Liver (tissue), 9 donors: ENCODE results near the gene OPRL1. TPM values are rescaled to one million over a fixed set of nuclear protein-coding genes. Genes with fewer than 3 reads are reported as not detected.

Source experiments
- DNase-seq: peaks from one replicate; pipeline ENCODE4 v3.0.0-alpha.2; 2017; ENCODE audit warnings: low spot score
- H3K27ac ChIP-seq, 2 donors: one replicate each; pipeline ENCODE4 v1.7.0; 2013; ENCODE audit warnings: inconsistent platforms in 2 of 2, low read length in 2 of 2, control low read depth in 1 of 2, low read depth in 1 of 2, mild to moderate bottlenecking in 1 of 2
- H3K27me3 ChIP-seq, 4 donors: one replicate each; pipeline versions ENCODE4 v1.6.1 to v1.7.0; 2013; ENCODE audit warnings: low read length in 3 of 4, inconsistent platforms in 1 of 4, mild to moderate bottlenecking in 1 of 4, moderate library complexity in 1 of 4; ENCODE audit not compliant: control insufficient read depth in 4 of 4, insufficient read depth in 4 of 4
- H3K36me3 ChIP-seq, 4 donors: one replicate each; pipeline versions ENCODE4 v1.6.1 to v1.7.0; 2013; ENCODE audit warnings: low read length in 3 of 4, mild to moderate bottlenecking in 3 of 4, low read depth in 1 of 4, moderate library complexity in 1 of 4; ENCODE audit not compliant: control insufficient read depth in 4 of 4, insufficient read depth in 3 of 4
- H3K4me1 ChIP-seq, 4 donors: one replicate each; pipeline versions ENCODE4 v1.6.1 to v1.7.0; 2013; ENCODE audit warnings: low read length in 3 of 4, mild to moderate bottlenecking in 3 of 4, moderate library complexity in 1 of 4; ENCODE audit not compliant: control insufficient read depth in 4 of 4, insufficient read depth in 4 of 4
- H3K4me3 ChIP-seq, 3 donors: one replicate each; pipeline versions ENCODE4 v1.6.1 to v1.7.0; 2013; ENCODE audit warnings: low read length in 3 of 3, control low read depth in 1 of 3, low read depth in 1 of 3, mild to moderate bottlenecking in 1 of 3
- H3K9ac ChIP-seq, 2 donors: one replicate each; pipeline ENCODE4 v1.7.0; 2013; ENCODE audit warnings: low read length in 2 of 2, mild to moderate bottlenecking in 2 of 2, moderate library complexity in 2 of 2, control low read depth in 1 of 2, low read depth in 1 of 2
- H3K9me3 ChIP-seq, 4 donors: one replicate each; pipeline versions ENCODE4 v1.6.1 to v1.7.0; 2013; ENCODE audit warnings: low read length in 3 of 4; ENCODE audit not compliant: control insufficient read depth in 4 of 4
- ATF3 ChIP-seq: IDR thresholded peaks from 2 replicates; pipeline ENCODE4 v1.6.1; 2016; ENCODE audit warnings: antibody characterized with exemption
- CTCF ChIP-seq: fragments of 150-350 bp; IDR thresholded peaks from 2 replicates; pipeline ENCODE4 v1.5.1; 2017; ENCODE audit warnings: improper control_type of control experiment, low read depth, low read length; ENCODE audit not compliant: missing input control
- EGR1 ChIP-seq, 2 donors: IDR thresholded peaks; 2 replicates each; pipeline ENCODE4 v1.6.1; 2016 to 2018; ENCODE audit warnings: antibody characterized with exemption in 2 of 2, low read depth in 2 of 2
- FOXA1 ChIP-seq: IDR thresholded peaks from 2 replicates; pipeline ENCODE4 v1.6.1; 2016; ENCODE audit warnings: antibody characterized with exemption
- HNF4A ChIP-seq, 2 donors: conservative IDR thresholded peaks; 2 replicates each; pipeline ENCODE4 v1.6.1; 2016; ENCODE audit warnings: antibody characterized with exemption in 2 of 2, mild to moderate bottlenecking in 2 of 2
- HNF4G ChIP-seq: IDR thresholded peaks from 2 replicates; pipeline ENCODE4 v1.6.1; 2016; ENCODE audit warnings: antibody characterized with exemption
- MAX ChIP-seq: IDR thresholded peaks from 2 replicates; pipeline ENCODE4 v1.6.1; 2016; ENCODE audit warnings: antibody characterized with exemption
- RAD21 ChIP-seq, 2 donors: IDR thresholded peaks; 2 replicates each; pipeline ENCODE4 v1.6.1; 2016; ENCODE audit warnings: antibody characterized with exemption in 2 of 2, mild to moderate bottlenecking in 2 of 2
- REST ChIP-seq: IDR thresholded peaks from 2 replicates; pipeline ENCODE4 v1.6.1; 2016; ENCODE audit warnings: antibody characterized with exemption, mild to moderate bottlenecking
- TAF1 ChIP-seq: conservative IDR thresholded peaks from 2 replicates; pipeline ENCODE4 v1.6.1; 2016; ENCODE audit warnings: antibody characterized with exemption, mild to moderate bottlenecking
- ZBTB33 ChIP-seq: IDR thresholded peaks from 2 replicates; pipeline ENCODE4 v1.6.1; 2016; ENCODE audit warnings: antibody characterized with exemption
- WGBS: extraction: QIAGEN DNeasy Blood & Tissue Kit; methylation state at CpG from one replicate; pipeline ENCODE4 v1.1.7; 2013; 5-methylcytosine and 5-hydroxymethylcytosine counted together
- polyA plus RNA-seq, 2 donors: library from polyadenylated mRNA; stranded (reverse) in 1 of 2; unstranded in 1 of 2; fragments of 200-250 nt in 1 of 2; fragments of >200 nt in 1 of 2; fragmentation: Nextera tagmentation in 1 of 2; extraction: Ambion mirVana in 1 of 2; gene quantifications; one replicate each; pipeline versions ENCODE4 v1.2.1 to v1.2.3, GENCODE V29; 2013 to 2015
- total RNA-seq, 2 donors: library from RNA; depleted of rRNA; stranded (reverse); fragments of >200 nt; gene quantifications; one replicate each; pipeline ENCODE4 v1.2.3, GENCODE V29; 2014
- donor health status: healthy.
- donor health status: healthy.
- donor health status: healthy.
- donor health status: healthy.
- donor health status: healthy.

Gene OPRL1
- total and polyA plus RNA-seq, 4 donors = 0.04 to 0.79 (median 0.35) TPM

GRCh38 chr20:64101731-64102621 is 22.1 kb downstream of the OPRL1 start:
- Histone ChIP-seq H3K9me3 (no peaks in the 10 kb centered on the region), H3K36me3 (no peaks in the 10 kb centered on the region), H3K9ac (no peak overlapping the region), H3K4me1 (peaks cover 0 to 6% (median 3%) of the 10 kb centered on the region in 4 donors), H3K27ac (no peak overlapping the region), H3K4me3 (peak overlapping the region in 1 of 3 donors; percentile 40), H3K27me3 (peaks cover 0 to 3% (median under 1%) of the 10 kb centered on the region in 4 donors)
- TF ChIP-seq ATF3 (no peak), CTCF (peak; percentile 44), REST (no peak), MAX (no peak), EGR1 (IDR thresholded peaks at IDR 0.05; ENCODE audit: low read depth in 2 of 2) (no peak), FOXA1 (no peak), HNF4G (no peak)
- DNase-seq = peak; percentile 76
- WGBS = 8% methylated on average over 64 of the region's 64 CpGs

GRCh38 chr20:64102647-64103354 is 22.9 kb downstream of the OPRL1 start:
- H3K36me3 ChIP-seq = no peaks in the 10 kb centered on the region
- DNase-seq = no peak
- no peaks in the 10 kb centered on the region for H3K9me3 ChIP-seq
- no peak overlapping the region for H3K9ac ChIP-seq
- H3K4me1 ChIP-seq = peaks cover 0 to 6% (median 3%) of the 10 kb centered on the region in 4 donors
- no peak overlapping the region for H3K27ac ChIP-seq
- peak overlapping the region in 1 of 3 donors; percentile 40 for H3K4me3 ChIP-seq
- peaks cover 0 to 3% (median under 1%) of the 10 kb centered on the region in 4 donors for H3K27me3 ChIP-seq
- 24% methylated on average over 30 of the region's 30 CpGs for WGBS
- TF ChIP-seq EGR1 (IDR thresholded peaks at IDR 0.05; ENCODE audit: low read depth in 2 of 2) = no peak
- TF ChIP-seq ZBTB33 = no peak
- no peak for TF ChIP-seq CTCF
- no peak for TF ChIP-seq RAD21 (IDR thresholded peaks at IDR 0.05)
- no peak for TF ChIP-seq REST
- TF ChIP-seq TAF1 = no peak
- TF ChIP-seq HNF4A (conservative IDR thresholded peaks at IDR 0.05) = no peak
